Erythroblast (primary cell): ENCODE results near the gene METTL22.

Source experiments
- DNase-seq, 2 experiments: peaks; one replicate each; lab custom pipeline; 2025; lab: John Stamatoyannopoulos, UW
- GATA1 ChIP-seq: IDR thresholded peaks from 2 replicates; pipeline ENCODE4 v1.6.1; 2011; ENCODE audit warnings: low read depth, mild to moderate bottlenecking, control low read depth, low read length, moderate library complexity
- POLR2A ChIP-seq: IDR thresholded peaks from 2 replicates; pipeline ENCODE4 v1.6.1; 2011; ENCODE audit warnings: mild to moderate bottlenecking, low read length

The METTL22 gene

GRCh38 chr16:8691728-8692127 lies 70.2 kb downstream of the METTL22 start:
- TF ChIP-seq GATA1 (no peak), POLR2A (no peak)

GRCh38 chr16:8694795-8695728 lies 73.6 kb downstream of the METTL22 start:
- no peak for TF ChIP-seq POLR2A
- TF ChIP-seq GATA1, result no peak
- DNase-seq, result no peak

More at GRCh38 chr16:8691728-8692127, 70.2 kb downstream of the METTL22 start:
- no peak for DNase-seq

- no peak for TF ChIP-seq POLR2A
- no peak for TF ChIP-seq GATA1
- no peak for DNase-seq
These were observed 75.4 kb downstream of the METTL22 start for GRCh38 chr16:8696880-8697279.

- TF ChIP-seq GATA1 (no peak), POLR2A (no peak)
These were observed 76.5 kb downstream of the METTL22 start for GRCh38 chr16:8697965-8698364.

More at GRCh38 chr16:8697965-8698364, 76.5 kb downstream of the METTL22 start:
- no peak for DNase-seq
